GM21423 (cell line): ENCODE measurements around the gene APBA2.

Experiments used
- ATAC-seq: cut with Tn5 transposase; IDR thresholded peaks from one replicate; pipeline ENCODE4 v1.9.1; 2021; ENCODE audit warnings: mild to moderate bottlenecking, moderate library complexity; ENCODE audit not compliant: unreplicated experiment

The APBA2 gene

GRCh38 chr15:28914046-28914445 lies 28.3 kb downstream of the APBA2 start:
- ATAC-seq = no peak

DNA sequence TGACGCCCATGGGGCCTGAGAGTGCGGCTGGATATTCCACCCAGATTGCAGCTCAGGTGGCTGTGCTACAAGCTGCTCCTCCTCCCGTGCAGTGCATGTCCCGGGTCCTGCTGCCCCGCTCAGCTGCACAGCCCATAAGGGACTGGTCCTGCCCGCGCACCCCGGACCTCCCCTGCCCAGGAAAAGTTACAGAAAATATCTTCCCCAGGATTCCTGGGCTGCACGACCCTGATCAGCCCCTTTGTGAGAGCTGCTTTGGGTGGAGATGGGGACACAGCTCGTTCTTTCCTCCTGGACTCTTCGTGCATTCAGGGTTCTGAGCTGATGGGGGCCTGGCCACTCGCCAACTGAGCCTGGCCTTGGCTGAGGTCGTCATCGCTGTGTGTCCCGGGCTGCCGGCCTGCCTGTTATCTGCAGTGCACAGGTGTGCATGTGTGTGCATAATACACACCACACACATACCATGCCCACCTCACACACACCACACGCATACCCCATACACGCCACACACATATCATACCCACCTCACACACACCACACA lies 28.8 kb downstream of the APBA2 start:
- no peak for ATAC-seq

- no peak for ATAC-seq
Measured at GRCh38 chr15:28915041-28915810, 29.5 kb downstream of the APBA2 start.

- ATAC-seq = no peak
Measured at GRCh38 chr15:28915935-28916334, 30.2 kb downstream of the APBA2 start.

GRCh38 chr15:28917791-28918140 lies 32.0 kb downstream of the APBA2 start:
- no peak for ATAC-seq

GRCh38 chr15:28918141-28918983 lies 32.6 kb downstream of the APBA2 start:
- ATAC-seq = no peak

DNA sequence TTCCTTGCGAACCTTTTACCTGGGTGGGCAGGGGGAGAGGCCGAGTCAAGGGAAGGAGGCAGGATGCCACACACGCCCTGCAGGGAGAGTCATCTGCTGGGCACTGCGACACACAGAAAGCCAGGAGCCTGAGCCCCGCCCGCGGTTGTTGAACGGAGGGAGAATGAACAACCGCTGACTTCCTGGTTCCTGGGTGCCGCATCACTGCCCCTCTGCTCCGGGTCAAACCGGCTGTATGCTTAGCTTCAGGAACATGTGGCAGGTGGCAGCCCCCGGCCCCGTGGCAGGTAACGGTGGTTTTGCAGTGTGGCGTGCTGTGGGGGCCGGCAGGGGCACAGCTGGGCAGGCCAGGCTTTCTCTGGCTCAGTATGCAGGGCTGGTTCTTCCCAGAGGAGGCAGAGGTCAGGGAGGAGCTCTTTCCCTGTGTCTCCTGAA lies 33.4 kb downstream of the APBA2 start:
- no peak for ATAC-seq

DNA sequence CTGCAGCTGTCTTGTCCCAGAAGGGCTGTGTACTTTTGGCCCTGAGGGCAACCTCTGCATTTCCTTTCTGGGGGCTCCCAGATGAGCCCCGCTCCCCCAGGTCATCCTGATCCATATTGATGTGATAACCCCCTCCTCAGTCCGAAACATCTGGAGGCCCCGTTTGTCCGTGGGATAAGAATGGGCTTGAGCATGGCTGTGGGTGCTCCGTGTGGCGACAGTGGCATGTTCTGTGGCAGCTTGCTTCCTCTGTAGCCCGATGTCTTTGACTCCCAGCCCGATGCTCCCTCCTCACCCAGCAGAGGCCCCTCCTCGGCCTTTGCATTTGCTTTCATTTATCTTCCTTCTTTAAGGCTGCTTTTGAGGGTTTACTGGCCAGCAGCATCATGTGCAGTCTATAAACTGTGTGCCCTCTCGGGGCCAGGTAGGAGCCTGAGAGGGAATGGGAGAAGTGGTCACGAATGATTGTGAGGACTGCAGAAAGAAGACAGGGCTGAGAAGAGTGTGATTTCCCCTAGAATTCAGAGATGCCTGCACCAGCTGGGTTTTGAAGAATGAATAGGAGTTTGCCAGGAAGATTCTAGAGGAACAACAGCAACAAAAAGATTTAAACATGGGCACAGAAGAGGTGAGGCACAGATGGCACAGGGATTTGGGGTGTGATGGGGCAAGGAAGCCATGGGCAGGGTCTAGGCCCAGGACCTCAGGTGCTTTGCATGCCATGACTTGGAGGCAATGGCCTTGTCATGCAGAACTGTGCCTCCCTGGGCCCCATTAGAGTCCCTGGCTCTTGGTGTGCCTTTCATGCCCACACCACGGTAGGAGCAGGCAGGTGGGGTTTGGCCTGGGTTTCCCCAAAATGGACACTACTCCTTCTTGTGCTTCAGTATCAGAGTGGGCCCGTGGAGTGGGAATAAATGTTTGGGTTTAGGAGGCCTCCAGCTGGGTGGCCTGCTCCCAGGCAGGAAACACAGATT lies 34.2 kb downstream of the APBA2 start:
- ATAC-seq = no peak

GRCh38 chr15:28920781-28921331 lies 35.1 kb downstream of the APBA2 start:
- ATAC-seq = no peak

DNA sequence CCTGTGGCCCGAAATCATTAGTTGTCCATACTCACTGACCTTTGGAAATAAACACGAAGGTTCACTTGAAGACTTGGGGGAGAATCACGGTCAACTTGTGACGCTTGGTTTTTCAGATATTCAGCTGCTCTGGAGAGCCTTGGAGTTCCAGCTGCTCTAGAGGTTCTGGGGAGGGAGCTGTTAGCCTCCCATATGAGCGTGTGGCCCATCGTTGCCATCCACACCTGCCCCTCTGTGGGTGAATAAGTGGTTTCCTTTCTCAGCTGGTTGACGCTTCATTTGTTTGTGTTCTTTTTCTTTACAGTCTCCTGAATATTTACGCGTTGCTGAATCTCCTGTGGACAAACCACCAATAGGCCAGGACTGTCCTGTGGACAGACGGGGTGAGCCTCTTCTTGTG lies 35.6 kb downstream of the APBA2 start:
- no peak for ATAC-seq

DNA sequence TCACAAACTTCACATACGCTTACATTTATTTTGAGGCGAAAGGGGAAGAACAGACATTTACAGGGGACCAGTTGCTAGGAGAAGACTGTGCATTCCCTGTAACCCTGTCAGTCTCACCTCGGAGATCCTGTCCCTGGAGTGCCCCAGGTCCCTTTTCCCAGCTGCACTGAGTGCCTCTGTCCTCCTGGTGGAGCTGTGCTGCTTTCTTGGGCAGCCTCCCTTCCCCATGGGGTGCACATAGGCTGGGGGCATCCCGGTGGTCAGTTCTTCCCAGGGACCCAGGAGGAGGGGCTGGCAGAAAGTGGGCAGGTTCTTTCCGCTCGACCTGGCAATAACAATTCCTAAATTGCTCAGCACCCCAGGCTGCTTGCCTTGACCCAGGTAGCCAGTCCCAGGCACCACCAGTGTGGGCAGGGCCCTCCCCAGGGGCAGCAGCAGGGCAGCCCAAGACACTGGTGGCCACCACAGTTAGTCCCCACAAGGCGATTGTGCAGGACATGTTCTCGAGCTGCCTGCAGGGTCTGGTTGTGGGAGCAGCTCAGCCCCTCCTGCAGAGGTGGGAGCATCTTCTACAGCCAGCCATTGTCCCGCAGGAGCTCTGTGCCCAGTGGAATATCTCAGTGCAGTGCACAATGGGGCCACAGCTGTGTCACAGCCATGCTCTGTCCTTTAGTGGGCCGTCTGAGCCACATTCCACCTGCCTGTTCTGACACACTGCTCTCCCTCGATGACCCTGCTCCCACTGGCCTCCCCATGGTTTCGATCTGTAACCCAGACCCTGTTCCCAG lies 36.3 kb downstream of the APBA2 start:
- no peak for ATAC-seq

DNA sequence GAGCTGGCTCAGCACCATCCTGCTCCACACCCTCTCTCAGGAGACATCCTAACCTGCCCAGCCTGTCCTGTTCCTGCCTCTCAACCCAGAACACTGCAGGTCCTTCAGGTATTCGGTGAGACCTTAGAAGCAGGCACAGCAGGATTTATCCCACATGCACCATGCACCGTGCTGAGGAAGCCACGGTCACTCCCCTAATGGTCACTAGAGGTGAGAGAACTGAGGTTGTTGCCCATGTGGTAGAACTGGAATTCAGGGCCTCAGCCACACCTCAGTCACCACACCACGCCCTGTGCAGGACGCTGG lies 36.9 kb downstream of the APBA2 start:
- ATAC-seq = no peak

DNA sequence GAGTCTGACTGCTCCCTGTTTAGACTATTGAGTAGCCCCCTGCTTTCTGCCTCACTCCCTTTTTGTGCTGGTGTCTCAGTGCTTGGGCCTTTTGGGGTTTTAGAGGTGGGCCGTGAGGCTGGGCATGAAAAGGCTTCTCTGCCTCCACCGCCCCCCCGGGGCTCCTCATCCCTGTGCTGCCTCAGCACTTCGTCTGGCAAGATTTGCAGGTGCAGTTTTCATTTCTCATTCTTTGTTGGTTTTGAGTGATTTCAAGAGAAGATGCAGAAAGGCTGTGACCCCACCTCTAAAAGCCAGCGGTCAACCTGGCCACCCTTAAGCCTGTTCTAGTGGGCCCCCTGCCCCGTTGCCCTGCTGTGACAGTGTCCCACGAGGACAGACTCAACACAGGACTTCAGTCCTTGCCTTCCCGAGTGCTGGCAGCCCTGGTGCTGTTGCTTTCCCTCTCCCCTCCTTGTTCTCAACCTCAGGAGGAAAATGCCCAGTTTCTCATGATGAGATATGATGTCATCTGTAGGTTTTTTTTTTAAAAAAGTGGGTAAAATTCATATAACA lies 38.0 kb downstream of the APBA2 start:
- no peak for ATAC-seq

DNA sequence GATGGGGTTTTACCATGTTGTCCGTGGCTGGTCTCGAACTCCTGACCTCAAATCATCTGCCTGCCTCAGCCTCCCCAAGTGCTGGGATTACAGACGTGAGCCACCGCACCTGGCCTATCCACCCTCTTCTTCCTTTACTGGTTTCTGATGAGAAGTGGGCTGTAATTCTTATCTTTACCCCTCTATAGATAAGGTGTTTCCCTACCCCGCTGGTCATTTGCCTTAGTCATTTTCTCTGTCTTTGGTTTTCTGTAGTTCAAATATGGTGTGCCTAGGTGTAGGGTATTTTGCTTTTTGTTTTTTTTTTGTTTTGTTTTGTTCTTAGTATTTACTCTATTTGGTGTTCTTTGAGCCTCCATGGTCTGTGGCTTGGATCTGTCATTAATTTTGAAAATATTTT lies 41.3 kb downstream of the APBA2 start:
- no peak for ATAC-seq

DNA sequence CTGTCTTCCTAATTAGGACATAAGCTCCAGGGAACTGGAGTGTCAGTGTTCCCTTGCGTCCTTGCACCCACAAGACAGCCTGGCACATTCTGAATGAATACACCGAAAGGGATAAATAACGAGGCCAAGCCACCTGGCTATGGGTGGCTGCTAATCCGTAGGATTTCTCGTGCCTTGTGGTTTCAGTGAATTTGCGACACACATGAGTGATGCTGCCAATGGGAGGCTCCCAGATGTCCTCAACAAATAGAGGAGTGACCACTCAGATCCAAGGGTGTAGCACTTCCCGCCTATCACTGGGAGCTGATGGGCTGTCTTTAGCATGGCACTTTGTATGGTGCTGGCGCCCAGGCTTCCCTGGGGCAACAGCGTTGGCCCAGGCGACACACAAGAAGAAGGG lies 43.4 kb downstream of the APBA2 start:
- no peak for ATAC-seq

- no peak for ATAC-seq
Measured at GRCh38 chr15:28930011-28930410, 44.2 kb downstream of the APBA2 start.

- no peak for ATAC-seq
Measured at GRCh38 chr15:28930476-28931291, 44.9 kb downstream of the APBA2 start.

GRCh38 chr15:28931828-28932227 lies 46.1 kb downstream of the APBA2 start:
- ATAC-seq = no peak

DNA sequence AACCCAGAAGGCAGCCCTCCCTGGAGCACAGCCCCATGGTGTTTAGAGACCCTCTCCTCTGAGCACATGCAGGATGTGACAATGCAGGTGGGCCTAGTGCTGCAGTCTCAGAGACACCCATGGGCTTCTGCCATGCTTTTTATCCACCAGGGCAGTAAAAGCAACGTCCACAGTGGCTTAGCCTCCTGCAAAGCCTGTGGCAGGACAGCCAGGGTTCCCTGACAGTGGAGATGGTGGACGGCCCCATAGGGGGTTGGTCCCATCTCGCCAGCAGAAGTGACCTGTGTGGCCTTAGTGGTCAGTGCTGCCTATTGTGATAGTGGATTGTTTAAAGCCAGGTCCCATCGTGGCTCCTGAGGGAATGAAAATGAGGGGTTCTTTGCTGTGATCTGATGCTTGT lies 46.6 kb downstream of the APBA2 start:
- no peak for ATAC-seq
